GM20431 (cell line): ENCODE data around the gene C13orf42.
"Not testable (repeated sequence)": the region's sequence is repeated elsewhere in the genome, so short reads cannot be mapped to it uniquely, and the experiment has no call there.

Experiments
- in situ Hi-C: fragments of 300-500 bp; cut with MseI, MboI; formaldehyde crosslinking; loops from one replicate; pipeline ENCODE4 v1.15.0; 2020; ENCODE audit warnings: low sequenced_read_pairs; ENCODE audit not compliant: unreplicated experiment

Gene C13orf42

DNA sequence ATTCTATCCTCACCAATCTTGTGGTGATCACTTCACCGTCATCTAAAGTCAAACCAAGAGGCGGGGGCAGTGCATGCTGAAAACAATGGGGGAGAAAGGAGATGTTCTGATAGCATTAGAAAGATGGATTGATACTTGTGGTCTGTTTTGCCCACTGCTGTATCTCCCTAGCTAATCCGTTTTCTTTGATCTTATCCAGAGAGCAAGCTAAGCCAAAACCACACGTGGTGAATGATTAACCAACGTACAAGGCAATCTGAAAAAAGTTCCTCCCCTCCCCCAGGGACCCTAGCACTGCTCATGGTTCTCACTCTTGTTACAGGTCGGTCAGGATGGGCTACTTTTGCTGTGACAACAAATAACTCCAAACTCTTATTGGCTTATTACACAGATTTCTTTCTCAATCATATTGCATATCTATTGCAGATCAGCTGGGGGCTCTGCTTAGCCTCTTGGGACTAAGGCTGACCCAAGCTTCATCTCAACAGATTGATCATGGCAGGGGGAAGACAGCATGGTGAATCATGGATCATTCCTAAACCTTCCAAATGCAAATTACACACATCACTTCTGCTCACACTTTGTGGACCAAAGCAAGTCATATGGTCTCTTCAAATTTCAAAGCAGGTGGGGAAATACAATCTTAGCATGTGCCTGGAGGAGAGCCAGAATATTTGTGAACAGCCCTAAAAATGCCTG, 11.9 kb upstream of the C13orf42 start:
- in situ Hi-C loops = no loop called here

DNA sequence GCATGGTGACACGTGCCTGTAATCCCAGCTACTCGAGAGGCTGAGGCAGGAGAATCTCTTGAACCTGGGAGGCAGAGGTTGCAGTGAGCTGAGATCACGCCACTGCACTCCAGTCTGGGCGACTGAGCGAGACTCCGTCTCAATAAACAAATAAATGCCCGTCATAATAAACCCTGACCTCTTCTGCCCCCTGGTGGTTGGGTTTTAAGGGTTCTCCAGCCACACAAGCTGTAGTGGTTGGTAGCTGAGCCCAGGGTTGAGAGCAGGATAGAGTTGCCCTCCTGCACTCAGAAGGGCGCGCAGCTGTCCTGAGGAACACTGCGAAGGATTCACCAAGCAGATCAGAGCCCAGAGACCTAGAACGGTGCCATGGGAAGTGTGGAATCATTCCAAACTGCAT, 9.8 kb upstream of the C13orf42 start:
- in situ Hi-C loops = not testable (repeated sequence)

DNA sequence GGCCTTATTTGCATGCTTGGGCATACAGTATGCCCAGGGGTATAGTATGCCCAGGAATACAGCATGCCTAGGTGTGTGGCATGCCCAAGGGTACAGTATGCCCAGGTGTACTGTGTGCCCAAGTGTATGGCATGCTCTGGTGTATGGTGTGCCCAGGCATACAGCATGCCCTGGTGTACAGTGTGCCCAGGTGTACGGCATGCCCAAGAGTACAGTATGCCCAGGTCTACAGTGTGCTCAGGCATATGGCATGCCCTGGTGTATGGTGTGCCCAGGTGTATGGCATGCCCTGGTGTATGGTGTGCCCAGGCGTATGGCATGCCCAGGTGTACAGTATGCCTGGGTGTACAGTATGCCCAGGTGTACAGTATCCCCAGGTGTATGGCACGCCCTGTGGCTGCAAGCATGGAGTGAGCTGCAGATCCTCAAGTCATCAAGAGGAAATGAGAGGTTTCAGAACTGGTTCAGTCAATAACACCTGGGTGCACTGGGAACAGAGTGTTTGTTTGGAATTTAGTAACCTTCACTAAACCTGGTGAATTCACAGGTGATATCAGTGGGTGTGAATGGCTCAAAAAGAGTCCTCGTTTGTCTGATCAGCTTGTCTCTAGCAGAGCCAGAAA, 7.8 kb upstream of the C13orf42 start:
- in situ Hi-C loops = no loop called here

DNA sequence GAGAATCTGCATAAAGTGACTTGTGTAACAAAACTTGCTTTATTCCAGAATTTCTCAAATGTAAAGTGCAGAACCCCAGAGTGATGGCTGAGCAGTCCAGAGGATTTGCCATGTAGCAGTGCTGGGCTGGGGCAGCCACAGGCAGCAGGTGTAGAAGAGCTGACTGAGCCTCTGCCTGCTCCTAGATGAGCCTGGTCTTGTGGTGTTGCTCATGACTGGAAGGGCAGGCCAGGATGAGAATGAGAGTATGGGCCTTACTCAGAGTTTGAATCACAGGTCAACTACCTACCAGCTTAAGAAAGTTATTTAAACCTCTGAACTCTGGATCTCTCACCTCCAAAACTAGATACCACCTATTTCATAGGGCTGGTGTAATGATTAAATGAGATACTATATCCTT, 2.9 kb upstream of the C13orf42 start:
- in situ Hi-C loops = no loop called here

DNA sequence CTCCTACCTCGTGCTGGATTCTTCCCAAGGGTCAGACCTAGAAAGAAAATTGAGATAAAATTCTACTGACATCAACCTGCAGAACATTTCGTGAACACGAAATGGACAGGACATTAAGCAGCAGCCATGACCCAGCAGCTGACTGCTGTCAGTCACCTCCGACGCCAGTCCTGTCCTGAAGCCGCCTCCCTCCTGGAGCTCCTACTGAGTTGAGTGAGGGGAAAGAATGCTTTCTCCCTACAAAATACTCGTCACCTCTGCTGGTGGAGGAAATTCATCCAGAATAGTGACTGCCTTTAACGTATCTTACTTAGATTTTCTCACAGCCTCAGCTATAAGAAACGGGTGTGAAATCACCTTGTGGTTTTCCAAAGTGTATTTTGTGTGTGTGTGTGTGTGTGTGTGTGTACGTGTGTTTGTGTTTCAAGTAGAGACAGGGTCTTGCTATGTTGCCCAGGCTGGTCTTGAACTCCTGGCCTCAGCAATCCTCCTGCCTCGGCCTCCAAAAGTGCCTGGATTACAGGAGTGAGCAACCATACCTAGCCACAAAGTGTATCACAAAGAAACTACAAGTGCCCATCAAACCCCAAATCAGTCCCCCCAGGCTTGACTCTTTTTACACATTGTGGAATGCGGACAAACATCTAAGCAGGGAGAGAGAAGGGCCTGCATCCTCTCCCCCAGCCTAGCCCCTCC, 2.3 kb upstream of the C13orf42 start:
- in situ Hi-C loops = no loop called here

DNA sequence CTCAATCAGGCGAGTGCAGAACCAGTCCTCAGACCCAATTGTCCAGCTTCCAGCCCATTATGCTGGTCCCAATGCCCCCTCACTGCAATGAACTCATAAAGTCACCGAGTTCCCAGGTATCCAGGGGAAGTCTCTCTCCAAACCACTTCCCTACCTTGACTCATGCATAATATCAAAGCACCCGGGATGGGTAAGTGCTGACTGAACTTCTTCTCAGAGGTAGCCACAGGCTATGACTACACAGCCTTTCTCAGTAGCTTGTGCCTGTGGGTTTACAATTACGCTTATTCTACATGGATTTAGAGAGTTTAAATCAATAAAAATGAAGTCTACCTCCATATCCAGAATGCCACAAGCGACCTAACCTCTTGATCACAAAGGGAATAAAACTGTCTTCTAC, 1.7 kb upstream of the C13orf42 start:
- in situ Hi-C loops = no loop called here

DNA sequence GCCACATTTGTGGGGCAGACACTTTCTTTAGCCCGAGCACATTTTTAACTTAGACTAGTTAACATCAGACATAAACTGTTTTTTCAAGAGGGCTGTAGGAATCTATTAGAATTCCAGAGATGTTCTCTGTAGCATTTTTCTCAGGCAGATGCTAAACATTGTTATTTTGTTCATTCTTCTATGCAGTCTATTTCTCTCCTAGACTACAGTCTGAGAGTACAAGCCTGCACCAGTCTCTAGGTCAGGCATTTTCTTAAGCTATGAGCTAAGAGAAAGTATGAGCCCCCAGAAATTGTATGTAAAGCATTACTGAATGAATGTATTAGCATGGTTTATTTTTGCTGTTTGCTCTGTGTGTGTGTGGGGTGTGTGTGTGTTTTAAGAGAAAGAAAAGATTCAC, 923 bp upstream of the C13orf42 start:
- in situ Hi-C loops = no loop called here

DNA sequence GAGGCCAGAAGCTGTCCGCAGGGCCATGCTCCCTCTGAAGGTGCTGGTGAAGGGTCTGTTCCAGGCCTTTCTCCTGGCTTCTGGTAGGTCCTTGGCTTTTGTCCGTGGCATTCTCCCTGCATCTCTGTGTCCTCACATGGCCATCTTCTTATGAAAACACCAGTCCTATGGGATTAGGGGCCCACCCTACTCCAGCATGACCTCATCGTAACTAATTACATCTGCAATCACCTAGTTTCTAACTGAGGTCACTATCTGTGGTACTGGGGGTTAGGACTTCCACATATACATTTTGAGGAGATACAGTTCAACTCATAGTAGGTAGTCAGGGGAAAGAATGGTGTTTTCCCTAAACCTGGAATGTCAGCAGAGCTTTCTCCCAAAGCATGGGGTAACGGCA, 3.1 kb downstream of the C13orf42 start:
- in situ Hi-C loops = no loop called here

DNA sequence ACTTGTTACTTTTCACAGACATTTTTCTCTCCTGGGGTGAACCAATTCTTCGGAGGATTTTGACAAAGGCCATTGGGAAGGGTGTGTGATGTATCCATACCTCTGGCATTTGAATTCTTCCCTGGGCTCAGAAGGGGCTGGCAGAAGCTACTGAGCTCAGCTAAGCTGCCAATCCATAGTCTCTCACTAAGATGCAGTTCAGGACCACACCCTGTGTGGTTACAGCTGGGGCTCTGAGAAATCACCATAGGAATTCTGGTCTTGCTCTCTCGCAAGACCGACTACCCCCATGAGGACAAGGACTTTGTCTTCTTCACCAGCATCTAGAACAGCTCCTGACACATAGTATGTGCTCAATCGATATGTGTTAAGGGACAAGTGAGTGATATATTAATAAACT, 6.0 kb downstream of the C13orf42 start:
- in situ Hi-C loops = no loop called here

DNA sequence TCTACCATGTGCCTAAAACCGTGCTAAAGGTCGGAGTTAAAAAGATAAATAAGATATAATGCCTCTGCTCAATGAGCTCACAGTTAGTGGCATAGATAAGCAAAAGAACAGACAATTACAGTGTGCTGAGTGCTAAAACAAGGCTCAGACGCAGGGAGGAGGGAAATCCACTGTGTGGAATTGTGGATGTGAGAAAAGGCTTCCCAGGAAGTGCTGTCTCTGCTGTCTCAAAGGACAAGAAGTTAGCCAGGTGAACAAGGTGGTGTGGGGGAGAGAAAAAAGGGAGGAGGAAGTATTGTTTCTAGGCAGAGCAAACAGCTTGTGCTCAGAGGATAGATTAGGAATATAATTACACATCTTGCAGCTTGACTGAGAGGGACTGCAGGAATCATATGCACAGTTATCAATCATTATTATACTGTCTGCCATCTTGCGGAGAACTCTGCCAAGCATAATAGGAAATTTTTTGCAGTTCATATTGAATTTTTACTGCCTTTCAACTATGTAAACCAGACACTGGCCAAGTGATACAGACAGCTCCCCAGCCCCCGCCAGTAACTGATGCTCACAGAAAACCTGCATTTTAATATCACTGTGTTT, 9.3 kb downstream of the C13orf42 start:
- in situ Hi-C loops = no loop called here

DNA sequence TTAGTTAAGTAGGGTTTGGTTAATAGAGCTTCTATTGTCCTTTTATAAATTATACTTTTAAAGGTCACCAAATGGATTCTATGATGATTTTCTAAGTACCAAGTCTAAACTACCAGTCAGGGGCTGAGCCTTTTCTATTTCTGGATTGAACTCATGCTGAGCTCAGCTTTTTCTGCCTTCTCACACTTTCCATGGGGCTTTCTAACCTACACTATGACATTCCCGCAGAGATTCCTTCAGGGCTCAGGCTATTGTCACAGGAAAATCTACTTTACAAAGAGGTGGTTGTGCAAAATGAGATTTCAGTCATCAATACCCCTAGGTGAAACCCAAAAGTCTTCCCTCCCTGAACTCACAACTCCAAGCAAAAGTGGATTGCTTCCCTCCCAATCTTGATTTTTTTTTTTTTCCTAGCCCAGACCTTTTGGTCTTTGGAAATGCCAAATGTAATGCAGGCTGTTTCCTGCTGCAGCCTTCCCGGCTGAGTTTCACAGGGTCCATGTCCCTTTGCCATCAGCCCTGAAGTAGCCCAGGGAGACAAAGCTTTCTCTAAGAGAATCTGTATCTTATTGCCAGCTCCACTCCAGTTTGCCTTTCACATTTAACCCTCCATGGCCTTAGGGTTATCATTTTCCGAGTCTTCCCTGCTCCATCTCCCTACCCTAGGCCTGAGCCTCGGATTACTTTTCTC, 13.6 kb downstream of the C13orf42 start:
- in situ Hi-C loops = no loop called here

DNA sequence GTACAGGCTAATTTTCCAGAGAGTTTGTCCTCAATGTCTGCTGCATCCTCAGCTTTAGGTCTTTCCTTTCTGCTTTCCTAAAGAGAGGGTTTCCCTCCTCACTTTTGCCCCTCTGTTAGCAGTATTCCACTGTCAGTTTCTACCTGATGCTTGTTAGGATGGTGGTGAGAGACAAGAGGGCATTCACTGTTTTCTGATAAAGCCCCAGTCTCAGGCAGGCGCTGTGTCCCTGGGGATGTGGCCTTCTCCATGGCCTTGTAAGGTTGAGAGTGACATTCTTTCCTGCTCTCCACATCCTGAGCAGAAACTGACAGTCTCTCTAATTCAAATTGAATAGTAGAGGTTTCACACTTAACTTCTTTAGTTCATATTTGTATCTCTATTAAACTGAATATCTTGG, 14.9 kb downstream of the C13orf42 start:
- in situ Hi-C loops = no loop called here

DNA sequence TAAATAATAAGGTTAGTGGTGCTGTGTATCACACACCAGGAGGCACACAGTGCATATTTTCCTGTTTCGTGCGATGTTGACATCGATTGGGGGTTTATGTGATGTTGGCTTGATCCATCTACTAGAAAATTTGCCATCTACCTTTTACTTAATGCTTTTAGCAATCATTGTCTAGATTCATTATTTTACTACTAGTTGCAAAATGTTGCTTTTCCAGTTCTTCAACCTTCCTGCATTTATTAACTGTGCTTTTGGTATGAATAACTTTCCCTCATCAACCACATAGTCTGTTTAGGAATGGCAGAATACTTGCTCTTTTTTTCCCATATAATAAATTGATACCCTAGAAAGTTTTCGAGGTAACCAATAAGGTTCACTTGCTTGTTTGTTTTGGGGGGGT, 17.5 kb downstream of the C13orf42 start:
- in situ Hi-C loops = no loop called here

DNA sequence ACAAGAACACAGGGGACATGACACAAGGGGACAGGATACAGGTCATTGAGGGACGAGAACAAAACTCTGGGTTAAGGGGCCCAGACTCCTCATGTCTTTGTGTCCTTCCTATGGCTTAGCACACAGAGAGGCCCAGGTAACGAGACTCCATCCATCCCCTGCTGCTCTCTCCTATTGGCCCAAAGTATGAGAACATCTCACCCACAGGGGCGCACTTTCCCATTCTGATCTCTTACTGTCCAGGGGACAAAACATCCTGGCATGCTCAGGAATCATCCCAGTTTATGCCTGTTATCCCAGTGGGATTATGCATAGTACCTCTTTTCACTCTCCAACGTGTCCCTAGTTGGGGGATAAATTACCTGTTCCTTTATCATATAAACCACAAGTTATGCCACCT, 19.2 kb downstream of the C13orf42 start:
- in situ Hi-C loops = no loop called here

DNA sequence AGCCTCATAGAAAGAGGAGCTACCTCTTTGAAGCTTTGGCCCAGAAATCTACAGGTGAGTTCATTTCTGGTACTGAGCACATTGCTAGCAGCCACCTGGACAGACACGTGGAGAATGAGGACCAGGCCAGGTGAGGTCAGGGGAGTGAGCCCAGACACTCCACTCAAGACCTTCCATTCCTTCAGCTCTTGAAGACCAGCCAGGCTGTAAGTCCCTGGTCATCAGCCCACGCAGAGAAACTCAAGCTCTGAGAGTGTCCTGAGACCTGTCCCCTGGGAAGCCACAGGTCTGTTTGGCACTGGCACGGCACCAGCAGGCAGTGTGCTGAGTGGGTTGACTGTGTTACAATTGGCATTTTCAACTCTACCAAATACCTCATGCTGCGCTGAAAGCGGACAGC, 27.4 kb downstream of the C13orf42 start:
- in situ Hi-C loops = no loop called here

DNA sequence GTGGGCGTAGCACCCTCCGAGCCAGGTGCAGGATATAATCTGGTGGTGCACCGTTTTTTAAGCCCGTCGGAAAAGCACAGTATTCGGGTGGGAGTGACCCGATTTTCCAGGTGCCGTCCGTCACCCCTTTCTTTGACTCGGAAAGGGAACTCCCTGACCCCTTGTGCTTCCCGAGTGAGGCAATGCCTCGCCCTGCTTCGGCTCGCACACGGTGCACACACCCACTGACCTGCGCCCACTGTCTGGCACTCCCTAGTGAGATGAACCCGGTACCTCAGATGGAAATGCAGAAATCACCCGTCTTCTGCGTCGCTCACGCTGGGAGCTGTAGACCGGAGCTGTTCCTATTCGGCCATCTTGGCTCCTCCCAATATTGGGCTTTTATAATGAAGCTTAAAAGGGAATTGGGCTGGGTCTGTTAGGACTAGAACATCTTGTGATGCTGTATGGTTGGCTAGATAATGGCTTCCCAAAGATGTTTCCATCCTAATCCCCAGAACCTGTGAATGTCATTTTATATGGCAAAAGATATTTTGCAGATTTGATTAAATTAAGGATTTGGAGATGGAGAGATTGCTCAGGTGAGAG, 30.5 kb downstream of the C13orf42 start:
- in situ Hi-C loops = not testable (repeated sequence)

DNA sequence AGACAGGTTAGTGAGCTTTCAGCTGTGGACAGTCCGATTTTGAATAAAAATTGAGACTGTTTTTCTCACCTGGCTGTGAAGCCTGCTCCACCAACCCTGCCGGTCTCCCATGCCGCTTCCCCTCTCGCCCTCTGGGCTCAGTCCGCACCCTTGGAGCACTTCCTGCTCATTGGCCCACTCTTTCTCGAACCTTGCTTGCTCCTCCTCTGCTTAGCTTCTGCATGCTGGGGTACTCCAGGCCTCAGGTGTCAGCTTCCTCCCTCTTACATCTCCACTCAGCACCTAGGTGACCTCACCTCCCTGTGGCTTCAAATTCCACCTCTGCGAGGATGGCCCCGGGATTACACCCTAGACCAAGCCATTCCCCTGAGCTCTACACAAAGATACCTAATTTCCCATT, 39.6 kb downstream of the C13orf42 start:
- in situ Hi-C loops = loop anchor here (25.0 kb wide), 1 partner anchor 1084 kb away; the partner anchor contains the start of gene TRIM13

DNA sequence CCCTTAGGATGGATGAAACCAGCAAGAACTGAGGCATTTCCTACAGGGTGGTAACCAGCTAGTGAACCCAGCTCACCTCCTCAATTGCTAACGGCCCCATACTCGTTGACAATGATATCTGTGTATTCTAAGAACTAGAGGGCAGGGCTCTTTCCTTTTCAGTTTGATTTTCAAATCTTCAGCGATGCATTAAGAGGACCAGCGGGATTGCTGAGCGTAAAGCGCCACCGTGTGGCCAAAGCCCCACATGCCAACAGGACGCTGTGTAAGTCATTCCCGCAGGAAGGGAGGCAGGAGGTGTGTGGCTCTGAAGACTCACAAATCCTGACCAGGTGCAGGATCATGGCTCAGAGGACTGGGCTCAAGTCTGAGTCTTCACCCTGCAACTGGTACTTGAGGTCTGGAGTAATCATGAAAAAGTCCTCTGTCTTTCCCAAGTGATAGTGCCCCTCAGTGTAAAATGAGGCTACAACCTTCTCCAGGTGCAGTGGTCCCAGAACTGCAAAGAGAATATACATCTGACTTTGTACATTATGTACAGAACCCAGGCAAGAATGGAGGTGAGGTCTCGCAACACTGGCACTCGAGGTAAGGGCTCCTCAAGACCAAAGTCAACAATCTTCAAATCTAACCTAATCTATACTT, 40.9 kb downstream of the C13orf42 start:
- in situ Hi-C loops = loop anchor here (25.0 kb wide), 1 partner anchor 1083 kb away; the partner anchor contains the start of gene TRIM13

DNA sequence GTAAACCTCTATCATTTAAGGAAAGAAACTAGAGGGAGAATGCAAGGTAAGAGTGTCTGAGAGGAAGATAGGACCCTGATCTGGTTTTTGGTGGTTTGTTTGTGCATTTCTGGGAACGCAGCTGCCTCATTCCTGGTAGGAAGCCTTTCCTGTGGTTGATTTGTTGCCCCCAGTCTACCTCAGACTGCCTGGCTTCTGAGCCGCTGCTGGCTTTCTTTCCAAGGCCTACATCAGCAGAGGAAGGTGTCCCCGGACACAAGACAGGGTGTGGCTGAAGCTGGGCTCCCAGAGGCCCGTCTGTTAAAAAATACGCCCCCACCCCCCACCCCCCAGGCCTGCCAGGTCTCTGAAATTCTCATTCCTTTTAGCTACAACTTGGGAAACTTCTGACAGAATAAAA, 42.6 kb downstream of the C13orf42 start:
- in situ Hi-C loops = loop anchor here (25.0 kb wide), 1 partner anchor 1081 kb away; the partner anchor contains the start of gene TRIM13
